Activated T-cell treated with anti-CD3 and anti-CD28 coated beads, Interleukin-2, amount 50 U/mL, for 4 hours (primary cell): ENCODE results near the gene CROCC2. TPM values are rescaled to one million over a fixed set of nuclear protein-coding genes. Genes with fewer than 3 reads are reported as not detected.

ENCODE experiments used
- ATAC-seq, 2 donors: fragments of 200-7000 bp; cut with Tn5 transposase; one replicate each; pipeline ENCODE4 v1.10.0; 2021
- DNase-seq: peaks from one replicate; pipeline ENCODE4 v3.0.0-alpha.2; 2020
- H3K27me3 Mint-ChIP-seq: one replicate; pipeline ENCODE4 v1.8.0; 2021; ENCODE audit warnings: low read depth, mixed read lengths
- H3K36me3 Mint-ChIP-seq: one replicate; pipeline ENCODE4 v1.8.0; 2022; ENCODE audit warnings: mixed read lengths; ENCODE audit not compliant: insufficient read depth
- H3K4me1 Mint-ChIP-seq: one replicate; pipeline ENCODE4 v1.8.0; 2021; ENCODE audit warnings: low read depth, mixed read lengths
- H3K4me3 Mint-ChIP-seq: one replicate; pipeline ENCODE4 v1.8.0; 2021; ENCODE audit warnings: mild to moderate bottlenecking, moderate library complexity, mixed read lengths
- H3K9me3 Mint-ChIP-seq: one replicate; pipeline ENCODE4 v1.8.0; 2021; ENCODE audit warnings: mixed read lengths
- total RNA-seq, 3 donors: library from RNA; stranded (reverse); gene quantifications; one replicate each; pipeline ENCODE4 v1.2.1, GENCODE V29; 2021

Gene CROCC2
- total RNA-seq, 3 donors from 2014 or later, result not detected

GRCh38 chr2:240926516-240927389, 20.6 kb downstream of the CROCC2 start:
- DNase-seq, result peak; percentile 3

GRCh38 chr2:240927390-240927781, 21.2 kb downstream of the CROCC2 start:
- Mint-ChIP-seq H3K4me1 (no peaks in the 10 kb centered on the region), H3K4me3 (no peak overlapping the region)

More at GRCh38 chr2:240926516-240927389, 20.6 kb downstream of the CROCC2 start:
- ATAC-seq, result no peak
- Mint-ChIP-seq H3K36me3 (no peaks in the 10 kb centered on the region), H3K9me3 (no peaks in the 10 kb centered on the region), H3K4me3 (no peak overlapping the region), H3K27me3 (peaks cover 3% of the 10 kb centered on the region), H3K4me1 (no peaks in the 10 kb centered on the region)

GRCh38 chr2:240928476-240929363, 22.6 kb downstream of the CROCC2 start:
- ATAC-seq (no peak), DNase-seq (peak; percentile 3)
- Mint-ChIP-seq H3K36me3 (no peaks in the 10 kb centered on the region), H3K27me3 (peaks cover 4% of the 10 kb centered on the region), H3K9me3 (no peaks in the 10 kb centered on the region), H3K4me1 (no peaks in the 10 kb centered on the region), H3K4me3 (no peak overlapping the region)

More at GRCh38 chr2:240927390-240927781, 21.2 kb downstream of the CROCC2 start:
- no peak for DNase-seq
- Mint-ChIP-seq H3K36me3 (no peaks in the 10 kb centered on the region), H3K9me3 (no peaks in the 10 kb centered on the region), H3K27me3 (peaks cover 4% of the 10 kb centered on the region)
- ATAC-seq, result no peak

GRCh38 chr2:240929364-240930095, 23.4 kb downstream of the CROCC2 start:
- Mint-ChIP-seq H3K27me3 (peaks cover 4% of the 10 kb centered on the region), H3K4me3 (no peak overlapping the region), H3K36me3 (no peaks in the 10 kb centered on the region), H3K4me1 (no peaks in the 10 kb centered on the region), H3K9me3 (no peaks in the 10 kb centered on the region)
- ATAC-seq (no peak), DNase-seq (no peak)

- Mint-ChIP-seq H3K36me3 (no peaks in the 10 kb centered on the region), H3K4me3 (no peak overlapping the region), H3K27me3 (peaks cover 4% of the 10 kb centered on the region), H3K9me3 (no peaks in the 10 kb centered on the region), H3K4me1 (no peaks in the 10 kb centered on the region)
- DNase-seq (no peak), ATAC-seq (no peak)
These were observed 24.0 kb downstream of the CROCC2 start for GRCh38 chr2:240930096-240930630.

GRCh38 chr2:240930631-240931318, 24.6 kb downstream of the CROCC2 start:
- Mint-ChIP-seq H3K36me3 (no peaks in the 10 kb centered on the region), H3K4me3 (no peak overlapping the region)

GRCh38 chr2:240931319-240931949, 25.3 kb downstream of the CROCC2 start:
- H3K27me3 Mint-ChIP-seq, result peaks cover 4% of the 10 kb centered on the region
- DNase-seq, result peak; percentile 4
- no peak overlapping the region for H3K4me3 Mint-ChIP-seq
- no peak for ATAC-seq
- H3K9me3 Mint-ChIP-seq, result peaks cover 2% of the 10 kb centered on the region
- H3K4me1 Mint-ChIP-seq, result no peaks in the 10 kb centered on the region
- H3K36me3 Mint-ChIP-seq, result no peaks in the 10 kb centered on the region

More at GRCh38 chr2:240930631-240931318, 24.6 kb downstream of the CROCC2 start:
- peaks cover 4% of the 10 kb centered on the region for H3K27me3 Mint-ChIP-seq
- ATAC-seq (no peak), DNase-seq (peak; percentile 4)
- H3K9me3 Mint-ChIP-seq, result no peaks in the 10 kb centered on the region
- no peaks in the 10 kb centered on the region for H3K4me1 Mint-ChIP-seq

- Mint-ChIP-seq H3K27me3 (peaks cover 4% of the 10 kb centered on the region), H3K36me3 (no peaks in the 10 kb centered on the region), H3K4me3 (no peak overlapping the region), H3K9me3 (peaks cover 9% of the 10 kb centered on the region), H3K4me1 (no peaks in the 10 kb centered on the region)
- DNase-seq (no peak), ATAC-seq (no peak)
These were observed 26.0 kb downstream of the CROCC2 start for GRCh38 chr2:240932001-240932723.

GRCh38 chr2:240932724-240933047, 26.6 kb downstream of the CROCC2 start:
- H3K27me3 Mint-ChIP-seq, result peaks cover 4% of the 10 kb centered on the region
- no peak overlapping the region for H3K4me3 Mint-ChIP-seq
- H3K9me3 Mint-ChIP-seq, result peaks cover 10% of the 10 kb centered on the region
- no peaks in the 10 kb centered on the region for H3K4me1 Mint-ChIP-seq
- H3K36me3 Mint-ChIP-seq, result no peaks in the 10 kb centered on the region
- ATAC-seq (no peak), DNase-seq (no peak)

GRCh38 chr2:240933048-240933965, 27.2 kb downstream of the CROCC2 start:
- H3K9me3 Mint-ChIP-seq, result peaks cover 10% of the 10 kb centered on the region
- ATAC-seq (no peak), DNase-seq (peak; percentile 3)
- H3K4me3 Mint-ChIP-seq, result no peak overlapping the region
- H3K4me1 Mint-ChIP-seq, result no peaks in the 10 kb centered on the region
- H3K36me3 Mint-ChIP-seq, result no peaks in the 10 kb centered on the region
- H3K27me3 Mint-ChIP-seq, result peaks cover 4% of the 10 kb centered on the region

GRCh38 chr2:240933966-240934700, 28.0 kb downstream of the CROCC2 start:
- Mint-ChIP-seq H3K9me3 (peaks cover 10% of the 10 kb centered on the region), H3K27me3 (peaks cover 4% of the 10 kb centered on the region), H3K4me3 (no peak overlapping the region), H3K36me3 (no peaks in the 10 kb centered on the region), H3K4me1 (no peaks in the 10 kb centered on the region)
- ATAC-seq (no peak), DNase-seq (peak; percentile 3)
